SU-DHL-6 (cell line): ENCODE results near the gene MUCL3.

ENCODE experiments used
- H2AFZ ChIP-seq: fragments of 200-600 bp; sonication (generic); 2 replicates; pipeline ENCODE4 v1.6.1; 2014; ENCODE audit warnings: low read depth, mild to moderate bottlenecking, moderate library complexity, mixed read lengths, antibody characterized with exemption, low read length; ENCODE audit not compliant: severe bottlenecking
- H3F3A ChIP-seq: fragments of 200-600 bp; shearing (Covaris generic); 2 replicates; pipeline ENCODE4 v1.6.0; 2016; ENCODE audit warnings: antibody characterized with exemption, mild to moderate bottlenecking; ENCODE audit not compliant: insufficient read depth
- H3K27ac ChIP-seq: fragments of 200-600 bp; sonication (generic); 2 replicates; pipeline ENCODE4 v1.5.1; 2016; ENCODE audit warnings: low read depth, mild to moderate bottlenecking, low read length, moderate library complexity, mixed read lengths
- H3K27me3 ChIP-seq: fragments of 200-600 bp; sonication (generic), shearing (Covaris generic); 2 replicates; pipeline ENCODE4 v1.6.0; 2014; ENCODE audit warnings: mild to moderate bottlenecking, low read length
- H3K36me3 ChIP-seq: fragments of 200-600 bp; sonication (generic); 2 replicates; pipeline ENCODE4 v1.6.1; 2014; ENCODE audit warnings: mild to moderate bottlenecking, low read length, mixed read lengths
- H3K4me2 ChIP-seq: fragments of 300-600, 200-600 bp; shearing (Covaris generic), sonication (generic); 2 replicates; pipeline ENCODE4 v1.6.0; 2014; ENCODE audit warnings: low read length, low read depth, mild to moderate bottlenecking; ENCODE audit not compliant: poor library complexity, severe bottlenecking
- H3K4me3 ChIP-seq: fragments of 200-600 bp; sonication (generic); 2 replicates; pipeline ENCODE4 v1.5.1; 2014; ENCODE audit warnings: antibody characterized with exemption, low read length, mild to moderate bottlenecking, mixed read lengths; ENCODE audit not compliant: insufficient read depth, poor library complexity, severe bottlenecking
- H3K79me2 ChIP-seq: fragments of 200-600 bp; sonication (generic); 2 replicates; pipeline ENCODE4 v1.6.1; 2014; ENCODE audit warnings: mild to moderate bottlenecking, low read length, moderate library complexity; ENCODE audit not compliant: insufficient read depth
- H3K9ac ChIP-seq: fragments of 200-600 bp; sonication (generic); 2 replicates; pipeline ENCODE4 v1.7.0; 2014; ENCODE audit warnings: mild to moderate bottlenecking, low read length
- H3K9me2 ChIP-seq: fragments of 200-600 bp; sonication (generic); replicated peaks from 2 replicates; pipeline ENCODE4 v1.6.1; 2014; ENCODE audit warnings: low read length; ENCODE audit not compliant: insufficient read depth
- H3K9me3 ChIP-seq: fragments of 200-600 bp; sonication (generic); 2 replicates; pipeline ENCODE4 v1.6.1; 2014; ENCODE audit warnings: low read length, mixed read lengths; ENCODE audit not compliant: insufficient read depth
- H4K20me1 ChIP-seq: fragments of 200-600 bp; sonication (generic); 2 replicates; pipeline ENCODE4 v1.6.1; 2014; ENCODE audit warnings: low read depth, mild to moderate bottlenecking, antibody characterized with exemption, low read length, moderate library complexity, mixed read lengths
- EZH2phosphoT487 ChIP-seq: fragments of 200-600 bp; sonication (generic), shearing (Covaris generic); conservative IDR thresholded peaks from 2 replicates; pipeline ENCODE4 v1.6.1; 2018; ENCODE audit warnings: mild to moderate bottlenecking, antibody characterized with exemption, low read length, moderate library complexity, mixed read lengths
- TF ChIP-seq, protein P1 (sequence below): fragments of 200-600 bp; sonication (generic); IDR thresholded peaks from one replicate; pipeline ENCODE4 v1.5.1; 2017; ENCODE audit warnings: antibody characterized with exemption, mild to moderate bottlenecking, low read length, moderate library complexity; ENCODE audit not compliant: insufficient read depth, poor library complexity, severe bottlenecking

MUCL3 gene

DNA sequence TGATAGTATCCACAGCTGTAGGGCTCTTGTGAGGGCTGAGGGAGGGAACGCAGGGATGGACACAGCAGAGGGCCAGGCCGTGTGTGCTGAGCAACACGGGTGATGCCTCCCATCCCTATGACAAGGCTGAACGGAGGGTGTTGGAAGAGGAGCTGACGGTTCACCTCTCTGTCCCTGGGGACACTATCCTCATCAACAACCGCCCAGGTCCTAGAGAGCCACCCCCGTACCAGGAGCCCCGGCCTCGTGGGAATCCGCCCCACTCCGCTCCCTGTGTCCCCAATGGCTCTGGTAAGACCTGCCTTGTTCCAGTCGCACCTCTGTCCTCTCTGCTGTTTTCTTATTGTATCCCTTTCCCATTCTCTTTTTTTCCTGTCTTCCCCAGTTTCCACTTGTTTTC lies 46.4 kb upstream of the MUCL3 start:
- H3K79me2 ChIP-seq, result no peaks in the 10 kb centered on the region
- H3K9me2 ChIP-seq, result no peaks in the 10 kb centered on the region
- no peaks in the 10 kb centered on the region for H3K36me3 ChIP-seq
- H3K9me3 ChIP-seq, result no peaks in the 10 kb centered on the region
- H4K20me1 ChIP-seq, result no peaks in the 10 kb centered on the region
- H2AFZ ChIP-seq, result no peak overlapping the region
- H3K27me3 ChIP-seq, result no peaks in the 10 kb centered on the region
- no peak for TF ChIP-seq EZH2phosphoT487
- TF ChIP-seq, protein P1, sequence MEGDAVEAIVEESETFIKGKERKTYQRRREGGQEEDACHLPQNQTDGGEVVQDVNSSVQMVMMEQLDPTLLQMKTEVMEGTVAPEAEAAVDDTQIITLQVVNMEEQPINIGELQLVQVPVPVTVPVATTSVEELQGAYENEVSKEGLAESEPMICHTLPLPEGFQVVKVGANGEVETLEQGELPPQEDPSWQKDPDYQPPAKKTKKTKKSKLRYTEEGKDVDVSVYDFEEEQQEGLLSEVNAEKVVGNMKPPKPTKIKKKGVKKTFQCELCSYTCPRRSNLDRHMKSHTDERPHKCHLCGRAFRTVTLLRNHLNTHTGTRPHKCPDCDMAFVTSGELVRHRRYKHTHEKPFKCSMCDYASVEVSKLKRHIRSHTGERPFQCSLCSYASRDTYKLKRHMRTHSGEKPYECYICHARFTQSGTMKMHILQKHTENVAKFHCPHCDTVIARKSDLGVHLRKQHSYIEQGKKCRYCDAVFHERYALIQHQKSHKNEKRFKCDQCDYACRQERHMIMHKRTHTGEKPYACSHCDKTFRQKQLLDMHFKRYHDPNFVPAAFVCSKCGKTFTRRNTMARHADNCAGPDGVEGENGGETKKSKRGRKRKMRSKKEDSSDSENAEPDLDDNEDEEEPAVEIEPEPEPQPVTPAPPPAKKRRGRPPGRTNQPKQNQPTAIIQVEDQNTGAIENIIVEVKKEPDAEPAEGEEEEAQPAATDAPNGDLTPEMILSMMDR, result no peak
- no peaks in the 10 kb centered on the region for H3F3A ChIP-seq
- no peak overlapping the region for H3K4me3 ChIP-seq
- no peak overlapping the region for H3K27ac ChIP-seq
- no peak overlapping the region for H3K9ac ChIP-seq
- H3K4me2 ChIP-seq, result no peak overlapping the region

DNA sequence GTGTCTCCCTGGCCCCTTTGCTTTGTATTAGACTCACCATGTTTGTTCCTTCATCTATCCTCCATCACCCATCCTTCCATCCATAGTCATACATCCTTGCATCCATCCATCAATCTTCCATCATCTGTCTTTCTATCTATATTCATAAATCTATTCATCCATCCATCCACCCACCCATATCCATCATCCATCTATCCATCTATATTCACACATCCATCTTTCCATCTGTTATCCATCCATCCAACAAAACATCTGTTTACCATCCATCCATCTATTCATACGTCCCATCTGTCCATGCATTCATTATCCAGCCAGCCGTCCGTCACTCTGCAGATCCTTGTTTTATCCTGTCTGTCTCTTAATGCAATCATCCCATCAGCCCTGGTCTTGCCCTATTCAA lies 45.8 kb upstream of the MUCL3 start:
- no peaks in the 10 kb centered on the region for H3K27me3 ChIP-seq
- no peaks in the 10 kb centered on the region for H4K20me1 ChIP-seq
- H3K9me2 ChIP-seq, result no peaks in the 10 kb centered on the region
- no peaks in the 10 kb centered on the region for H3K79me2 ChIP-seq
- no peak overlapping the region for H3K9ac ChIP-seq
- TF ChIP-seq EZH2phosphoT487, result no peak
- TF ChIP-seq, protein P1, result no peak
- no peaks in the 10 kb centered on the region for H3K9me3 ChIP-seq
- H3K4me2 ChIP-seq, result no peak overlapping the region
- H2AFZ ChIP-seq, result no peak overlapping the region
- H3K27ac ChIP-seq, result no peak overlapping the region
- H3K4me3 ChIP-seq, result no peak overlapping the region
- H3K36me3 ChIP-seq, result no peaks in the 10 kb centered on the region
- H3F3A ChIP-seq, result no peaks in the 10 kb centered on the region

DNA sequence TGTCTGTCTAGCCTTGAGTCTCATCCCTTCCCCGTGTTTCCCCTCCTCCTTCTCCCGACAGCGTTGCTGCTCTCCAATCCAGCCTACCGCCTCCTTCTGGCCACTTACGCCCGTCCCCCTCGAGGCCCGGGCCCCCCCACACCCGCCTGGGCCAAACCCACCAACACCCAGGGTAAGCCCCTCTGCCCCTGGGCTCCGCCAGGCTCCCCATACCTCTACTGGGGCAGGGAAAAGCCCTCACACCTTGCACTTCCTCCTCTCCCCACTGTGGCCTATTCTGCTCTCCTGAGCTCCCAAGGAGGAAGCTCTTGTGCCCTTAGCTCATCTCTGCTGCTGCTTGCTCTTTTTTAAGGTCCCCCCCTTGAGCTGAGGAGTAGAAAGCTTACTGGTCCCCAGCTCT lies 45.4 kb upstream of the MUCL3 start:
- no peak overlapping the region for H2AFZ ChIP-seq
- no peaks in the 10 kb centered on the region for H3F3A ChIP-seq
- no peak for TF ChIP-seq EZH2phosphoT487
- no peaks in the 10 kb centered on the region for H3K79me2 ChIP-seq
- H3K9me2 ChIP-seq, result no peaks in the 10 kb centered on the region
- no peaks in the 10 kb centered on the region for H3K9me3 ChIP-seq
- H3K4me2 ChIP-seq, result no peak overlapping the region
- H3K4me3 ChIP-seq, result no peak overlapping the region
- H4K20me1 ChIP-seq, result no peaks in the 10 kb centered on the region
- no peak overlapping the region for H3K9ac ChIP-seq
- H3K27ac ChIP-seq, result no peak overlapping the region
- H3K36me3 ChIP-seq, result no peaks in the 10 kb centered on the region
- H3K27me3 ChIP-seq, result no peaks in the 10 kb centered on the region

DNA sequence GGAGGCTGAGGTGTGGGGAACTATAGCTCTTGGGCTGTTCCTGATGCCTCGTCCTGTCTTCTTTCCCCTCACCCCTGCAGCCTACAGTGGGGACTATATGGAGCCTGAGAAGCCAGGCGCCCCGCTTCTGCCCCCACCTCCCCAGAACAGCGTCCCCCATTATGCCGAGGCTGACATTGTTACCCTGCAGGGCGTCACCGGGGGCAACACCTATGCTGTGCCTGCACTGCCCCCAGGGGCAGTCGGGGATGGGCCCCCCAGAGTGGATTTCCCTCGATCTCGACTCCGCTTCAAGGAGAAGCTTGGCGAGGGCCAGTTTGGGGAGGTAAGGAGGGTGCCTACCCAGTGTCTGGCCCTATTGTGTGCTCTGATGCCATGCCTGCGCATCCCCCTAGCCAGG lies 44.2 kb upstream of the MUCL3 start:
- no peaks in the 10 kb centered on the region for H3F3A ChIP-seq
- no peak overlapping the region for H3K4me2 ChIP-seq
- H3K9me2 ChIP-seq, result no peaks in the 10 kb centered on the region
- H3K27ac ChIP-seq, result no peak overlapping the region
- H3K79me2 ChIP-seq, result no peaks in the 10 kb centered on the region
- no peaks in the 10 kb centered on the region for H3K27me3 ChIP-seq
- H2AFZ ChIP-seq, result no peak overlapping the region
- TF ChIP-seq, protein P1, result no peak
- TF ChIP-seq EZH2phosphoT487, result no peak
- no peak overlapping the region for H3K4me3 ChIP-seq
- no peaks in the 10 kb centered on the region for H3K36me3 ChIP-seq
- H3K9me3 ChIP-seq, result no peaks in the 10 kb centered on the region
- H4K20me1 ChIP-seq, result no peaks in the 10 kb centered on the region
- H3K9ac ChIP-seq, result no peak overlapping the region
